ENCODE results near the gene MAML2.

DNA sequence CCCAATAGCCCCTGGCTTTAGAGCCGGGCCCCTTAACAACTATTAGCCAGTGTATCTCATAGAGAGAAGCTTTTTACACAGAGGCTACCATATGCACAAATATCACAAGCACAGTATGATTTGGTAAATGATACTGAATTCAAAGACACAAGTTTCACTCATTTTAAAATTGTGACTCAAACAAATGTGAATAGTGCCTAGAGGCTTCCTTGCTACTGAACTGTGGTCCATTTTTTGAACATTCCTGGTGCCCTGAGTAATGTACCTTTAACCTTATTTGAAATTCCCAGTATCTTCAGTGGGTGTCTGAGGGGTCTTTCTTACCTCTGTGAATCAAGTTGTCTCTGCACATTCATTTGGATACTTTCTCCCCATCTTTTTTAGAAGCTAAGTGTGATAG is 156.2 kb downstream of the MAML2 start:
- TF ChIP-seq, protein P1, sequence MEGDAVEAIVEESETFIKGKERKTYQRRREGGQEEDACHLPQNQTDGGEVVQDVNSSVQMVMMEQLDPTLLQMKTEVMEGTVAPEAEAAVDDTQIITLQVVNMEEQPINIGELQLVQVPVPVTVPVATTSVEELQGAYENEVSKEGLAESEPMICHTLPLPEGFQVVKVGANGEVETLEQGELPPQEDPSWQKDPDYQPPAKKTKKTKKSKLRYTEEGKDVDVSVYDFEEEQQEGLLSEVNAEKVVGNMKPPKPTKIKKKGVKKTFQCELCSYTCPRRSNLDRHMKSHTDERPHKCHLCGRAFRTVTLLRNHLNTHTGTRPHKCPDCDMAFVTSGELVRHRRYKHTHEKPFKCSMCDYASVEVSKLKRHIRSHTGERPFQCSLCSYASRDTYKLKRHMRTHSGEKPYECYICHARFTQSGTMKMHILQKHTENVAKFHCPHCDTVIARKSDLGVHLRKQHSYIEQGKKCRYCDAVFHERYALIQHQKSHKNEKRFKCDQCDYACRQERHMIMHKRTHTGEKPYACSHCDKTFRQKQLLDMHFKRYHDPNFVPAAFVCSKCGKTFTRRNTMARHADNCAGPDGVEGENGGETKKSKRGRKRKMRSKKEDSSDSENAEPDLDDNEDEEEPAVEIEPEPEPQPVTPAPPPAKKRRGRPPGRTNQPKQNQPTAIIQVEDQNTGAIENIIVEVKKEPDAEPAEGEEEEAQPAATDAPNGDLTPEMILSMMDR (conservative IDR thresholded peaks at IDR 0.05) = no peak
- no peak for TF ChIP-seq ZFX (IDR thresholded peaks at IDR 0.05)

Measured in C4-2B (cell line).